Loucy (cell line): ENCODE results near the gene RSPRY1.

Experiments used
- EZH2phosphoT487 ChIP-seq: fragments of 200-600 bp; IDR thresholded peaks from 2 replicates; pipeline ENCODE4 v1.6.1; 2018; ENCODE audit warnings: antibody characterized with exemption, mild to moderate bottlenecking, moderate library complexity, borderline replicate concordance
- TF ChIP-seq, protein P1 (sequence below): fragments of 200-600 bp; sonication (generic); conservative IDR thresholded peaks from 2 replicates; pipeline ENCODE4 v1.5.1; 2014; ENCODE audit warnings: mild to moderate bottlenecking, antibody characterized with exemption, low read length

DNA sequence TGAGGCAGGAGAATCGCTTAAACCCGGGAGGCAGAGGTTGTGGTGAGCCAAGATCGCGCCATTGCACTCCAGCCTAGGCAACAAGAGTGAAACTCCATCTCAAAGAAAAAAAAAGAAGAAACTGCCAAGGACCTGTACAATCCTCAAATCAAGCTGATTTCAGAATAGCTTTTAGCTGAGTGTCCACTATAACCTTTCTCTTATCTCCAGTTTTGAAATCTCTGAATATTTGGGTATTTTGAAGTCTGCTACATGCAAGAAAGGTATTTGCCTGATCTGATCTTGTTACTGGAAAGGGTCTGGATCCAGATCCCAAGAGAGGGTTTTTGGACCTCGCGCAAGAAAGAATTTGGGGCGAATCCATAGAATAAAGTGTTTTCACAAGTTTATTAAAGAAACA is 39.8 kb downstream of the RSPRY1 start:
- TF ChIP-seq, protein P1, sequence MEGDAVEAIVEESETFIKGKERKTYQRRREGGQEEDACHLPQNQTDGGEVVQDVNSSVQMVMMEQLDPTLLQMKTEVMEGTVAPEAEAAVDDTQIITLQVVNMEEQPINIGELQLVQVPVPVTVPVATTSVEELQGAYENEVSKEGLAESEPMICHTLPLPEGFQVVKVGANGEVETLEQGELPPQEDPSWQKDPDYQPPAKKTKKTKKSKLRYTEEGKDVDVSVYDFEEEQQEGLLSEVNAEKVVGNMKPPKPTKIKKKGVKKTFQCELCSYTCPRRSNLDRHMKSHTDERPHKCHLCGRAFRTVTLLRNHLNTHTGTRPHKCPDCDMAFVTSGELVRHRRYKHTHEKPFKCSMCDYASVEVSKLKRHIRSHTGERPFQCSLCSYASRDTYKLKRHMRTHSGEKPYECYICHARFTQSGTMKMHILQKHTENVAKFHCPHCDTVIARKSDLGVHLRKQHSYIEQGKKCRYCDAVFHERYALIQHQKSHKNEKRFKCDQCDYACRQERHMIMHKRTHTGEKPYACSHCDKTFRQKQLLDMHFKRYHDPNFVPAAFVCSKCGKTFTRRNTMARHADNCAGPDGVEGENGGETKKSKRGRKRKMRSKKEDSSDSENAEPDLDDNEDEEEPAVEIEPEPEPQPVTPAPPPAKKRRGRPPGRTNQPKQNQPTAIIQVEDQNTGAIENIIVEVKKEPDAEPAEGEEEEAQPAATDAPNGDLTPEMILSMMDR, result no peak
- no peak for TF ChIP-seq EZH2phosphoT487
